Measurements from ENCODE around the gene PAAF1.

GRCh38 chr11:73950869-73951710 lies 74.3 kb downstream of the PAAF1 start, which contains the start of gene DNAJB13:
- no peak for TF ChIP-seq POLR2A (IDR thresholded peaks at IDR 0.05; ENCODE audit: low read length)
- no peak for TF ChIP-seq GATA1 (IDR thresholded peaks at IDR 0.05; ENCODE audit: low read depth, low read length)
